HepG2 (cell line): ENCODE results near the gene LAMA5. TPM values are rescaled to one million over a fixed set of nuclear protein-coding genes. Genes with fewer than 3 reads are reported as not detected.

Experiments
- ARHGAP35 ChIP-seq: sonication (generic); formaldehyde crosslinking; IDR thresholded peaks from 2 replicates; pipeline ENCODE4 v1.9.0; 2022; ENCODE audit warnings: mild to moderate bottlenecking, inconsistent platforms, moderate library complexity, missing genetic modification reagents, borderline replicate concordance
- BHLHE40 ChIP-seq: IDR thresholded peaks from 2 replicates; pipeline ENCODE4 v1.6.1; 2011; ENCODE audit warnings: low read length, improper control_type of control experiment
- EZH2 ChIP-seq: conservative IDR thresholded peaks from 2 replicates; pipeline ENCODE4 v1.6.1; 2012; ENCODE audit warnings: mild to moderate bottlenecking, low read depth, low read length, moderate library complexity
- GLI4 ChIP-seq: sonication (generic); formaldehyde crosslinking; IDR thresholded peaks from 2 replicates; pipeline ENCODE4 v1.5.1; 2020; ENCODE audit warnings: missing genetic modification reagents, mild to moderate bottlenecking, moderate library complexity, borderline replicate concordance
- KDM1A ChIP-seq: IDR thresholded peaks from 2 replicates; pipeline ENCODE4 v1.6.1; 2016; ENCODE audit warnings: missing compliant biosample characterization
- MYC ChIP-seq: sonication (generic); formaldehyde crosslinking; IDR thresholded peaks from 2 replicates; pipeline ENCODE4 v1.9.0; 2021; ENCODE audit warnings: missing genetic modification reagents, borderline replicate concordance
- PCBP2 ChIP-seq: fragments of 200-400 bp; formaldehyde crosslinking; optimal IDR thresholded peaks from 2 replicates; pipeline ENCODE3; 2018; ENCODE audit warnings: low read length, low read depth; ENCODE audit not compliant: poor library complexity, severe bottlenecking
- SRF ChIP-seq: IDR thresholded peaks from 2 replicates; pipeline ENCODE4 v1.6.1; 2011; ENCODE audit warnings: mild to moderate bottlenecking, low read depth, low read length, moderate library complexity
- TERF1 ChIP-seq: sonication (generic); formaldehyde crosslinking; IDR thresholded peaks from 2 replicates; pipeline ENCODE4 v1.8.0; 2022; ENCODE audit warnings: mild to moderate bottlenecking, missing genetic modification reagents, moderate library complexity
- XBP1 ChIP-seq: sonication (generic); formaldehyde crosslinking; IDR thresholded peaks from 2 replicates; pipeline ENCODE4 v1.5.0; 2020; ENCODE audit warnings: missing genetic modification reagents
- ZNF281 ChIP-seq: sonication (generic); formaldehyde crosslinking; IDR thresholded peaks from 2 replicates; pipeline ENCODE4 v1.4.0; 2020; ENCODE audit warnings: missing genetic modification reagents, borderline replicate concordance
- ZNF432 ChIP-seq: sonication (generic); formaldehyde crosslinking; IDR thresholded peaks from 2 replicates; pipeline ENCODE4 v1.5.0; 2020; ENCODE audit warnings: missing genetic modification reagents, mild to moderate bottlenecking, borderline replicate concordance
- ZNF674 ChIP-seq: sonication (generic); formaldehyde crosslinking; IDR thresholded peaks from 2 replicates; pipeline ENCODE4 v1.5.0; 2020; ENCODE audit warnings: low read depth, mild to moderate bottlenecking, missing genetic modification reagents
- ZNF703 ChIP-seq: sonication (generic); formaldehyde crosslinking; IDR thresholded peaks from 2 replicates; pipeline ENCODE4 v1.5.1; 2020; ENCODE audit warnings: missing genetic modification reagents, mild to moderate bottlenecking, moderate library complexity, borderline replicate concordance
- ZNF709 ChIP-seq: sonication (generic); formaldehyde crosslinking; IDR thresholded peaks from 2 replicates; pipeline ENCODE4 v1.5.0; 2020; ENCODE audit warnings: mild to moderate bottlenecking, missing genetic modification reagents
- ZNF781 ChIP-seq: sonication (generic); formaldehyde crosslinking; IDR thresholded peaks from 2 replicates; pipeline ENCODE4 v1.5.1; 2020; ENCODE audit warnings: borderline replicate concordance, mild to moderate bottlenecking, missing genetic modification reagents; ENCODE audit errors: not compliant biosample characterization
- ZNF792 ChIP-seq: IDR thresholded peaks from 2 replicates; pipeline ENCODE4 v1.6.1; 2016
- polyA plus RNA-seq, 8 experiments: library from polyadenylated mRNA; depleted of rRNA in 3 of 8; stranded (reverse) in 7 of 8; unstranded in 1 of 8; fragments of >200 nt; fragmentation: Illumina TruSeq in 4 of 8; extraction: Trizol in 4 of 8; gene quantifications; 2 replicates each; pipeline versions ENCODE4 v1.2.1 to v1.2.3, GENCODE V29; 2011 to 2016; ENCODE audit warnings: low read depth in 4 of 8, missing spikeins in 1 of 8, mixed read lengths in 1 of 8; ENCODE audit not compliant: insufficient read depth in 1 of 8
- total RNA-seq, 5 experiments: library from RNA; depleted of rRNA; stranded (reverse); fragments of >200 nt; fragmentation: Illumina TruSeq; extraction: Trizol; gene quantifications; 2 replicates each; pipeline ENCODE4 v1.2.3, GENCODE V29; 2016; ENCODE audit warnings: low read depth in 1 of 5
- TF ChIP-seq, protein P1 (sequence below): sonication (generic); formaldehyde crosslinking; IDR thresholded peaks from 2 replicates; pipeline ENCODE4 v1.5.0; 2020; ENCODE audit warnings: missing genetic modification reagents, mild to moderate bottlenecking, borderline replicate concordance
- TF ChIP-seq, protein P2 (sequence below): sonication (generic); formaldehyde crosslinking; IDR thresholded peaks from 2 replicates; pipeline ENCODE4 v1.4.0; 2020; ENCODE audit warnings: missing genetic modification reagents, borderline replicate concordance

The LAMA5 gene
- total and polyA plus RNA-seq, 2 of the 13 experiments (the other 11 are each of a cell fraction or from before 2014, with no cell fraction given): 21.0 to 44.7 TPM

- no peak for TF ChIP-seq ZNF281 (CRISPR knock-in tag)
- TF ChIP-seq KDM1A (CRISPR knock-in tag): no peak
- no peak for TF ChIP-seq TERF1 (CRISPR knock-in tag)
- no peak; the same call in 1 of the 2 replicates for TF ChIP-seq ARHGAP35 (CRISPR knock-in tag)
- no peak for TF ChIP-seq ZNF781
- no peak for TF ChIP-seq ZNF432 (CRISPR knock-in tag)
- peak; percentile 59; the same call in 1 of the 2 replicates for TF ChIP-seq MYC
- TF ChIP-seq, protein P1, sequence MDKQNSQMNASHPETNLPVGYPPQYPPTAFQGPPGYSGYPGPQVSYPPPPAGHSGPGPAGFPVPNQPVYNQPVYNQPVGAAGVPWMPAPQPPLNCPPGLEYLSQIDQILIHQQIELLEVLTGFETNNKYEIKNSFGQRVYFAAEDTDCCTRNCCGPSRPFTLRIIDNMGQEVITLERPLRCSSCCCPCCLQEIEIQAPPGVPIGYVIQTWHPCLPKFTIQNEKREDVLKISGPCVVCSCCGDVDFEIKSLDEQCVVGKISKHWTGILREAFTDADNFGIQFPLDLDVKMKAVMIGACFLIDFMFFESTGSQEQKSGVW (CRISPR knock-in tag): no peak
- no peak; the same call in 1 of the 2 replicates for TF ChIP-seq ZNF703 (CRISPR knock-in tag)
- no peak for TF ChIP-seq EZH2
- TF ChIP-seq BHLHE40: peak; percentile 38
- TF ChIP-seq GLI4: no peak
- 0 out of 2 replicates have a peak, but pooled peaks have one; percentile 39 for TF ChIP-seq XBP1
- TF ChIP-seq ZNF709: no peak
- peak; percentile 84 for TF ChIP-seq ZNF792 (CRISPR knock-in tag)
- peak; percentile 75 for TF ChIP-seq PCBP2
- no peak for TF ChIP-seq ZNF674 (CRISPR knock-in tag)
- TF ChIP-seq SRF: no peak
- TF ChIP-seq, protein P2, sequence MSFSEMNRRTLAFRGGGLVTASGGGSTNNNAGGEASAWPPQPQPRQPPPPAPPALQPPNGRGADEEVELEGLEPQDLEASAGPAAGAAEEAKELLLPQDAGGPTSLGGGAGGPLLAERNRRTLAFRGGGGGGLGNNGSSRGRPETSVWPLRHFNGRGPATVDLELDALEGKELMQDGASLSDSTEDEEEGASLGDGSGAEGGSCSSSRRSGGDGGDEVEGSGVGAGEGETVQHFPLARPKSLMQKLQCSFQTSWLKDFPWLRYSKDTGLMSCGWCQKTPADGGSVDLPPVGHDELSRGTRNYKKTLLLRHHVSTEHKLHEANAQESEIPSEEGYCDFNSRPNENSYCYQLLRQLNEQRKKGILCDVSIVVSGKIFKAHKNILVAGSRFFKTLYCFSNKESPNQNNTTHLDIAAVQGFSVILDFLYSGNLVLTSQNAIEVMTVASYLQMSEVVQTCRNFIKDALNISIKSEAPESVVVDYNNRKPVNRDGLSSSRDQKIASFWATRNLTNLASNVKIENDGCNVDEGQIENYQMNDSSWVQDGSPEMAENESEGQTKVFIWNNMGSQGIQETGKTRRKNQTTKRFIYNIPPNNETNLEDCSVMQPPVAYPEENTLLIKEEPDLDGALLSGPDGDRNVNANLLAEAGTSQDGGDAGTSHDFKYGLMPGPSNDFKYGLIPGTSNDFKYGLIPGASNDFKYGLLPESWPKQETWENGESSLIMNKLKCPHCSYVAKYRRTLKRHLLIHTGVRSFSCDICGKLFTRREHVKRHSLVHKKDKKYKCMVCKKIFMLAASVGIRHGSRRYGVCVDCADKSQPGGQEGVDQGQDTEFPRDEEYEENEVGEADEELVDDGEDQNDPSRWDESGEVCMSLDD (CRISPR knock-in tag): peak; percentile 88; the same call in 1 of the 2 replicates
Observed at GRCh38 chr20:62302341-62303061, 64.6 kb downstream of the LAMA5 start, which contains the start of gene ADRM1 (continued).
